KOPT-K1 (cell line): ENCODE results near the gene PINLYP.
"Not testable (repeated sequence)": the region's sequence is repeated elsewhere in the genome, so short reads cannot be mapped to it uniquely, and the experiment has no call there.

Source experiments
- H3K27ac ChIP-seq: fragments of 200-600 bp; sonication (generic); 2 replicates; pipeline ENCODE4 v1.5.1; 2016; ENCODE audit warnings: antibody characterized with exemption, mild to moderate bottlenecking, low read depth, low read length; ENCODE audit not compliant: poor library complexity, severe bottlenecking
- H3K36me3 ChIP-seq: fragments of 200-600 bp; sonication (generic); 2 replicates; pipeline ENCODE4 v1.5.1; 2017; ENCODE audit warnings: antibody characterized with exemption, mild to moderate bottlenecking, low read length, moderate library complexity; ENCODE audit not compliant: insufficient read depth
- H3K9me3 ChIP-seq: fragments of 200-600 bp; sonication (generic); 2 replicates; pipeline ENCODE4 v1.5.1; 2017; ENCODE audit warnings: antibody characterized with exemption, low read length, mild to moderate bottlenecking; ENCODE audit not compliant: insufficient read depth, poor library complexity, severe bottlenecking

PINLYP gene

DNA sequence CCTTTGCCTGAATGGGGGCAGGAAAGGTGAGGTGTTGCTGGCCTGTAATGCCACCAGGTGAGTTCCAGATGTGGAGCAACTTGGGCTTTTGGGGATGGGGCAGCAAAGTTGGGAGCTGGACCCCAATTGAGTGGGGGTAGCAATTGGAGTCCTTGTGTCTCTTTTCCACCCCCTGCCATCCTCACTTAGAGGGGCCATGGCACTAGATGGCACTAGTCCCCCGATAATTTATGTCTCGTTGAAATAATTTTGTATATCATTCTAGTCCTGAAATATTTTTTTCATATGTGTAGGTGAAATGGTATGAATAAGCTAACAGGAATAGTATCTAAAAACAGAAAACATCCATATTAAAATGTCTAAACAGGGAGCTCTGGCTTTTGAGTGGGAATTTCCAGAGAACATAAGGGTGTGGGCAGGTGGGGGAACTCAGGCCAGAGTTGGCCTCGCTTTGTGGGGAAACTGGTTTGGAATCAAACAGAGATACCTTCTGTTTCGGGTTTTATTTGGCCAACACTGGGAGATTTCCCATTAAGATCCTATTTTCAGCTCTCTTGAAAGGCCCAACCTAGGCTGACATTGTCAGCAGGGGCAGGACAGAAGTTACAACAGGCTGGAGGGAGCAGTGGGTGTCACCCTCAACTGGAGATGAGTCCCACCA lies 24.2 kb downstream of the PINLYP start:
- H3K36me3 ChIP-seq: peaks cover 53% of the 10 kb centered on the region
- no peaks in the 10 kb centered on the region for H3K9me3 ChIP-seq

GRCh38 chr19:43600326-43600725 lies 24.7 kb downstream of the PINLYP start:
- not testable (repeated sequence) for H3K27ac ChIP-seq
- peaks cover 53% of the 10 kb centered on the region for H3K36me3 ChIP-seq

More for the DNA sequence above, 24.2 kb downstream of the PINLYP start:
- no peak overlapping the region for H3K27ac ChIP-seq

DNA sequence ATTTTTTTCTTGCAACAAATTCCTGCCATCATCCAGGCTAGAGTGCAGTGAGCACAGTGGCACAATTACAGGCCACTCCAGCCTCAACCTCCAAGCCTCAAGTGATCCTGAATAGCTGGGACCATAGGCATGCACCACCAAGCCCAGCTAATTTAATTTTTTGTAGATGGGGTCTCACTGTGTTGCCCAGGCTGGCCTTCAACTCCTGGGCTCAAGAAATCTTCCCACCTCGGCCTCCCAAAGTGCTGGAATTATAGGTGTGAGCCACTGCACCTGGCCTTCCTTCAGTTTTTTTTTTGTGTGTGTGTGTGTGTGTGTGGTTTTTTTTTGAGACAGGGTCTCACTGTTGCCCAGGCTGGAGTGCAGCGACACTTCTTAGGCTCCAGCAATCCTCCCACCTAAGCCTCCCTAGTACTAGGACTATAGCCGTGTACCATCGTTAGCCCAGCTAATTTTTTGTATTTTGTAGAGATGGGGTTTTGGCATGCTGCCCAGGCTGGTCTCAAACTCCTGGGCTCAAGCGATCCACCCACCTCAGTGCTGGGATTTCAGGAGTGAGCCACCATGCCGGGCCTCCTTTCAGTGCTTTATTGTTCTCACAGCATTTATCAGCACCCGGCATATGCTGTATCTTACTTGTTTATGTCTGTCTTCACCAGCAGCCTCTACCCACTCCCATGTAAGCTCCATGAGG lies 30.4 kb downstream of the PINLYP start:
- peaks cover 61% of the 10 kb centered on the region for H3K36me3 ChIP-seq
- no peaks in the 10 kb centered on the region for H3K9me3 ChIP-seq
- H3K27ac ChIP-seq: no peak overlapping the region

More at GRCh38 chr19:43600326-43600725, 24.7 kb downstream of the PINLYP start:
- not testable (repeated sequence) for H3K9me3 ChIP-seq

- Histone ChIP-seq H3K9me3 (no peaks in the 10 kb centered on the region), H3K36me3 (peaks cover 61% of the 10 kb centered on the region), H3K27ac (no peak overlapping the region)
Measured at GRCh38 chr19:43606569-43607229, 31.1 kb downstream of the PINLYP start.

GRCh38 chr19:43607238-43608205 lies 31.9 kb downstream of the PINLYP start:
- Histone ChIP-seq H3K27ac (no peak overlapping the region), H3K9me3 (no peaks in the 10 kb centered on the region), H3K36me3 (peaks cover 61% of the 10 kb centered on the region)

- no peak overlapping the region for H3K27ac ChIP-seq
- H3K9me3 ChIP-seq: no peaks in the 10 kb centered on the region
- peaks cover 76% of the 10 kb centered on the region for H3K36me3 ChIP-seq
Measured at GRCh38 chr19:43609872-43610271, 34.3 kb downstream of the PINLYP start.

DNA sequence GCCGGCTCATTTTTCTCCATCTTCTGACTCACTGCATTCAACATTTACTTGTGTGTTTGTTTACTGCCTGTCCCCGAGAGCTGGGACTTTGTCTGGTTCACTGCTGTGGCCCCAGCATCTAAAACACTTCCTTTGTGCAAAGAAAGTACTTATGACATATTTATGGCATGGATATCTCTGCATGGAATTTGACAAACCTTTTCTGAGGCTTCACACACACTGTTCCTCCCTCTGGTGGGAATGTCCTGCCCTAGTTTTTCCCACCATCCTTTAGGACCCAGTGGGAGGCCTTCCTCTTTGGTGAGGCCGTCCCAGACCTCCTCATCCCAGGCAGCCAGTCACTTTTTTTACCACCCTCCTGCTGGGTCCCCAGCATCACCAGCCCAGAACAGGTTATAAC lies 34.9 kb downstream of the PINLYP start:
- Histone ChIP-seq H3K9me3 (no peaks in the 10 kb centered on the region), H3K27ac (no peak overlapping the region), H3K36me3 (peaks cover 76% of the 10 kb centered on the region)

DNA sequence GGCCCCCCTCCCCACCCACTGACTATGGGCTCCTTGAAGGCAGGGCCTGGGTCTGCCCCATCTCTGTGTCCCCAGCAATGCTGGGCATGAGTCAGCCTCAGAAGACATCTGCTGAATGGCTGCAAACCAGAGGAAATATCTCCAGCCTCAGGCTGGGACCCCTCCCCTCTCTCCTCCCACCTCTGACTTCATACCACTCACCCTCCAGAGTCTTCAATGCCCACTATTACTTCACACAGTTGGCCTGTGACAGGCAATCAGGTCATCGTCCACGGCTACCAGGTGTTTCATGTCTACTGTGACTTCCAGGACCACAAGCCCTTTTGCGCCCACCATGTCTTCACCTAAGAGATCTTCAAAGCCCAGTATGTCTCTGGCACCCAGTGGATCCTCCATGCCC lies 36.2 kb downstream of the PINLYP start, which contains the start of gene SRRM5:
Gene SRRM5, plus strand, starts transcription at position 301 of the 400 bp plus-strand sequence. Its CDS starts 34 bp downstream, at position 335.
- H3K36me3 ChIP-seq: peaks cover 64% of the 10 kb centered on the region
- H3K9me3 ChIP-seq: no peaks in the 10 kb centered on the region
- no peak within 1 kb of the TSS for H3K27ac ChIP-seq

GRCh38 chr19:43612374-43612773 lies 36.8 kb downstream of the PINLYP start:
- no peak overlapping the region for H3K27ac ChIP-seq
- no peaks in the 10 kb centered on the region for H3K9me3 ChIP-seq
- H3K36me3 ChIP-seq: peaks cover 58% of the 10 kb centered on the region

GRCh38 chr19:43616306-43616705 lies 40.7 kb downstream of the PINLYP start:
- Histone ChIP-seq H3K9me3 (no peaks in the 10 kb centered on the region), H3K36me3 (peaks cover 33% of the 10 kb centered on the region), H3K27ac (no peak overlapping the region)

- Histone ChIP-seq H3K36me3 (peaks cover 27% of the 10 kb centered on the region), H3K27ac (no peak overlapping the region)
Measured at GRCh38 chr19:43616954-43617353, 41.4 kb downstream of the PINLYP start.

DNA sequence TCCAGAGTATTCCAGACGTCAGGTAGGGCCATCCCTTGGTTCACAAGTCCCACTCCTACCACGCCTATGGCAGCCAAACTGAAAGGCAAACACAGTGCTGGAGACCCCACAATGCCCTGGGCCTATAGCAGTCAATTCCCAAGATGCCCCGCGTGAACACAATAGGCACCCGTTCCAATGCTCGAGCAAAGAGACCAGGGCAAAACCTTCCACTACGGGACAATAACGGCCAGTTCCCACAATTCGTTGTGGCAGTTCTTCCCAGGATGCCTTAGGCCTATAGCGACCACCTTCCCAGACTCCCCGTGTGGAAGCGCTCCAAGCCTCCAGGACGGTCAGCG lies 43.3 kb downstream of the PINLYP start:
- Histone ChIP-seq H3K9me3 (no peaks in the 10 kb centered on the region), H3K36me3 (peaks cover 7% of the 10 kb centered on the region; the same call in 1 of the 2 replicates), H3K27ac (peak overlapping the region; percentile 98)

More at GRCh38 chr19:43616954-43617353, 41.4 kb downstream of the PINLYP start:
- no peaks in the 10 kb centered on the region for H3K9me3 ChIP-seq

- H3K27ac ChIP-seq: peak within 1 kb of the TSS; percentile 98
- H3K9me3 ChIP-seq: no peaks in the 10 kb centered on the region
- 0 out of 2 replicates have a peak, but pooled peaks cover 2% of the 10 kb centered on the region for H3K36me3 ChIP-seq
Measured at GRCh38 chr19:43619262-43620060, 43.9 kb downstream of the PINLYP start, which contains the start of gene ZNF428. TSS of gene ZNF428 (minus strand) at chr19:43619629. CDS start at chr19:43614304, 5,325 bp downstream.
